ENCODE data around the gene NLN. TPM values are rescaled to one million over a fixed set of nuclear protein-coding genes. Genes with fewer than 3 reads are reported as not detected.
"Not testable (repeated sequence)": the region's sequence is repeated elsewhere in the genome, so short reads cannot be mapped to it uniquely, and the experiment has no call there.

Gene NLN
- total RNA-seq, 1 donor from 2014 or later, result 12.4 TPM

DNA sequence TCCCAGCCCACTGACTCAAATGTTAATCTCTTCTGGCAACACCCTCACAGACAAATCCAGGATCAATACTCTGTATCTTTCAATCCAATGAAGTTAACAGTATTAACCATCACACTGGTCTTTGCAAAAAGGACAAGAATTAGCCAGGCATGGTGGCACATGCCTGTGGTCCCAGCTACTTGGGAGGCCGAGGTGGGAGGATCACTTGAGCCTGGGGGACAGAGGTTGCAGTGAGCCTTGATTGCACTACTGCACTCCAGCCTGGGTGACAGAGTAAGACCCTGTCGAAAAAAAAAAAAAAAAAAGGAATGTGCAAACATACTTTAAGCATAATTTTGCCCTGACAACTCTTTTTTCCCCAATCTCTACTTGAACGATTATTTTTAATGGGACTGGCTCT, 146.5 kb downstream of the NLN start:
- H3K4me3 ChIP-seq, result no peak overlapping the region
- H3K4me1 ChIP-seq, result peaks cover 4% of the 10 kb centered on the region
- no peak overlapping the region for H3K27ac ChIP-seq (replicated peaks)
- intact Hi-C loops (cut with micrococcal nuclease), result no loop called here
- DNase-seq, result no peak
- TF ChIP-seq, protein P1, sequence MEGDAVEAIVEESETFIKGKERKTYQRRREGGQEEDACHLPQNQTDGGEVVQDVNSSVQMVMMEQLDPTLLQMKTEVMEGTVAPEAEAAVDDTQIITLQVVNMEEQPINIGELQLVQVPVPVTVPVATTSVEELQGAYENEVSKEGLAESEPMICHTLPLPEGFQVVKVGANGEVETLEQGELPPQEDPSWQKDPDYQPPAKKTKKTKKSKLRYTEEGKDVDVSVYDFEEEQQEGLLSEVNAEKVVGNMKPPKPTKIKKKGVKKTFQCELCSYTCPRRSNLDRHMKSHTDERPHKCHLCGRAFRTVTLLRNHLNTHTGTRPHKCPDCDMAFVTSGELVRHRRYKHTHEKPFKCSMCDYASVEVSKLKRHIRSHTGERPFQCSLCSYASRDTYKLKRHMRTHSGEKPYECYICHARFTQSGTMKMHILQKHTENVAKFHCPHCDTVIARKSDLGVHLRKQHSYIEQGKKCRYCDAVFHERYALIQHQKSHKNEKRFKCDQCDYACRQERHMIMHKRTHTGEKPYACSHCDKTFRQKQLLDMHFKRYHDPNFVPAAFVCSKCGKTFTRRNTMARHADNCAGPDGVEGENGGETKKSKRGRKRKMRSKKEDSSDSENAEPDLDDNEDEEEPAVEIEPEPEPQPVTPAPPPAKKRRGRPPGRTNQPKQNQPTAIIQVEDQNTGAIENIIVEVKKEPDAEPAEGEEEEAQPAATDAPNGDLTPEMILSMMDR (IDR thresholded peaks at IDR 0.05; ENCODE audit: borderline replicate concordance), result no peak
- H3K9me3 ChIP-seq (replicated peaks), result no peaks in the 10 kb centered on the region
- no peaks in the 10 kb centered on the region for H3K36me3 ChIP-seq
- no peaks in the 10 kb centered on the region for H3K27me3 ChIP-seq (ENCODE audit: low read depth)

DNA sequence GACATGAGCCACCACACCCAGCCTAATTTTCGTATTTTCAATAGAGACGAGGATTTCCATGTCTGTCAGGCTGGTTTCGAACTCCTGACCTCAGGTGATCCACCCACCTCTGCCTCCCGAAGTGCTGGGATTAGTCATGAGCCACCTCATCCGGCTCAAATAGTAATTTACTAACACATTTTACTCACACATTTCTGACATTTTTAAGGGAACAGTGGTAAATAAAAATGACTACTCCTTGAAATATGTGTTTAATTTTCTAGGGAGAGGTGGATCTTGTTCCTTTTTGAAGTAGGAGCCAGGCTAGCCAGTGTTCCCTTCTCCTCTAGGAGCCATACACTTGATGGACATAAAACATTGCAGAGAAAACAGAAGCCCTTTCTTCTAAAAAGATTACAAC, 149.2 kb downstream of the NLN start:
- Histone ChIP-seq H3K36me3 (no peaks in the 10 kb centered on the region), H3K27me3 (ENCODE audit: low read depth) (no peaks in the 10 kb centered on the region), H3K4me1 (peaks cover 4% of the 10 kb centered on the region), H3K4me3 (no peak overlapping the region), H3K27ac (replicated peaks) (no peak overlapping the region), H3K9me3 (replicated peaks) (no peaks in the 10 kb centered on the region)
- intact Hi-C loops (cut with micrococcal nuclease), result no loop called here
- TF ChIP-seq, protein P1 (IDR thresholded peaks at IDR 0.05; ENCODE audit: borderline replicate concordance), result no peak
- DNase-seq, result no peak

DNA sequence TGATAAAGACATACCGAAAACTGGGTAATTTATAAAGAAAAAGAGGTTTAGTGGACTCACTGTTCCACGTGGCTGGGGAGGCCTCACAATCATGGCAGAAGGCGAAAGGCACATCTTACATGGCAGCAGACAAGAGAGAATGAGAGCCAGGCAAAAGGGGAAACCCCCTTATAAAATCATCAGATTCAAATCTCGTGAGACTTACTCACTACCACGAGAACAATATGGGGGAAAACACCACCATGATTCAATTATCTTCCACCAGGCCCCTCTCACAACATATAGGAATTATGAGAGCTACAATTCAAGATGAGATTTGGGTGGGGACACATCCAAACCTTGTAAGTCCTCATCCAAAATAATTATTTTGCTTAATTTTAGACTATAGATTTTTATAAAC, 149.8 kb downstream of the NLN start:
- intact Hi-C loops (cut with micrococcal nuclease); DNase-seq; H3K27ac ChIP-seq (replicated peaks); H3K36me3 ChIP-seq; H3K4me3 ChIP-seq; H3K27me3 ChIP-seq (ENCODE audit: low read depth); H3K9me3 ChIP-seq (replicated peaks); H3K4me1 ChIP-seq: not testable (repeated sequence)

DNA sequence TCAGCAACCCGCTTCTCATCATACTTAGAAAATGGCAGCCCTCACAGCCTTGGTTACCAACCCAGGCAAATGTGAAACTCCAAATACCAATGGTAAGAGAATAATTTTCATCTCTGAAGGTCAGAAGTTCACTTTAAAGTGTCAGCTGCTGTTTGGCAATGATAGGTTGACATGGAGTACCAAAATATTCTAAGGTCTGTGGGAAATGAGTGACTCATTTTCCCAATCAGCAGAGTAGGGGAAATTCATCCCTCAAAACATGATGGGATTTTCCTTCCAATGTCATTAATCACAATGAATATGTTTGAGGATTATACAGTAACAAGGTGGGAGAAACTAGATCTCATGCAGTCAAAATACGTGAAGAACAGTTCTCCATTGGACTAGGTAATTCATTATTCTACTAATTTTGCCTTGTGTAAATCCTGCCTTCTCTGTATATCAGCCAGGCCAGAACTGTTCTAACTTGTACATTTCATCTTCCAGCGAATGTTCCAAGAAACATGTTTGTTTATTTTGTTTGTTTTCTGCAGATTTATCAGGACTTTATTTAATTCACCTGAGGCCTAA, 151.3 kb downstream of the NLN start:
- no peaks in the 10 kb centered on the region for H3K36me3 ChIP-seq
- intact Hi-C loops (cut with micrococcal nuclease), result no loop called here
- no peaks in the 10 kb centered on the region for H3K4me1 ChIP-seq
- no peak for DNase-seq
- TF ChIP-seq, protein P1 (IDR thresholded peaks at IDR 0.05; ENCODE audit: borderline replicate concordance), result no peak
- no peak overlapping the region for H3K27ac ChIP-seq (replicated peaks)
- H3K9me3 ChIP-seq (replicated peaks), result peaks cover 7% of the 10 kb centered on the region
- no peak overlapping the region for H3K4me3 ChIP-seq
- no peaks in the 10 kb centered on the region for H3K27me3 ChIP-seq (ENCODE audit: low read depth)

DNA sequence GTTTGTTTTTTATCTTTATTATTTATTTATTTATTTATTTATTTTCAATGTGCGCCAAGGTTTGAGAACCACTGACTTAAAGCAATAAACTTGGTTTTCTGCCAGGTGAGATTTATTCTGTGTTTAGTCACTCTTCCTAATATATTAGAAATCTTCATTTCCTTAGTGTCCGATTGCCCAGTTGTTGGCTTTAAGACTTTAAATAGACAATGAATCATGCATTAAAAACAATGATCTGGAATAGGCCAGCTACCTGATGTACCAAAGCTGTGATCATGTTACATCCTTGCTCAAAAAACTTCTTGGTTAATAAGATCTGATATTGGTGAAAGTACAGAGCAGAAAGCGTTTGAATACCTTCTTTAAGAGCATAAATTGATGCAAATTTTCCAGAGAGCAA, 152.2 kb downstream of the NLN start:
- intact Hi-C loops (cut with micrococcal nuclease), result no loop called here
- H3K4me3 ChIP-seq, result no peak overlapping the region
- no peak overlapping the region for H3K27ac ChIP-seq (replicated peaks)
- no peaks in the 10 kb centered on the region for H3K4me1 ChIP-seq
- TF ChIP-seq, protein P1 (IDR thresholded peaks at IDR 0.05; ENCODE audit: borderline replicate concordance), result no peak
- H3K9me3 ChIP-seq (replicated peaks), result peaks cover 13% of the 10 kb centered on the region
- no peak for DNase-seq
- no peaks in the 10 kb centered on the region for H3K27me3 ChIP-seq (ENCODE audit: low read depth)
- no peaks in the 10 kb centered on the region for H3K36me3 ChIP-seq

DNA sequence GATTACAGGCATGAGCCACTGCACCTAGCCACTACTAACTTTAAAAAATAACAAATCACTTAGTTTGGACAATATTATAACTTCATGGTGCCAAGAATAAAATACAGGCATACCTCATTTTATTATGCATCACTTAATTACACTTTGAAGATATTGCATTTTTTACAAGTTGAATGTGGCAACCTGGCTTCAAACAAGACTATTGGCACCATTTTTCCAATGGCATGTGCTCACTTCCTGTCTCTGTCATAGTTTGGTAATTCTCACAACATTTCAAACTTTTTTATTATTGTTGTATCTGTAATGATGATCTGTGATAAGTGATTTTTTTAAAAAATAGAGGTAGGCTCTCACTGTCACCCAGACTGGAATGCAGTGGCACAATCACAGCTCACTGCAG, 154.5 kb downstream of the NLN start:
- intact Hi-C loops (cut with micrococcal nuclease), result no loop called here
- Histone ChIP-seq H3K36me3 (no peaks in the 10 kb centered on the region), H3K4me3 (no peak overlapping the region), H3K4me1 (no peaks in the 10 kb centered on the region), H3K9me3 (replicated peaks) (peaks cover 13% of the 10 kb centered on the region), H3K27me3 (ENCODE audit: low read depth) (no peaks in the 10 kb centered on the region), H3K27ac (replicated peaks) (no peak overlapping the region)
- no peak for DNase-seq
- TF ChIP-seq, protein P1 (IDR thresholded peaks at IDR 0.05; ENCODE audit: borderline replicate concordance), result no peak
